DND-41 (cell line): ENCODE data around the gene SPINT4.

Experiments used
- EZH2 ChIP-seq: IDR thresholded peaks from 3 replicates; pipeline ENCODE4 v1.6.1; 2012; ENCODE audit warnings: borderline replicate concordance, low read depth, mild to moderate bottlenecking, moderate library complexity, low read length, inconsistent platforms; ENCODE audit not compliant: severe bottlenecking
- TF ChIP-seq, protein P1 (sequence below): IDR thresholded peaks from 2 replicates; pipeline ENCODE4 v1.5.1; 2012; ENCODE audit warnings: borderline replicate concordance, low read length, moderate library complexity, mild to moderate bottlenecking; ENCODE audit not compliant: poor library complexity, severe bottlenecking; ENCODE audit errors: extremely low read depth

DNA sequence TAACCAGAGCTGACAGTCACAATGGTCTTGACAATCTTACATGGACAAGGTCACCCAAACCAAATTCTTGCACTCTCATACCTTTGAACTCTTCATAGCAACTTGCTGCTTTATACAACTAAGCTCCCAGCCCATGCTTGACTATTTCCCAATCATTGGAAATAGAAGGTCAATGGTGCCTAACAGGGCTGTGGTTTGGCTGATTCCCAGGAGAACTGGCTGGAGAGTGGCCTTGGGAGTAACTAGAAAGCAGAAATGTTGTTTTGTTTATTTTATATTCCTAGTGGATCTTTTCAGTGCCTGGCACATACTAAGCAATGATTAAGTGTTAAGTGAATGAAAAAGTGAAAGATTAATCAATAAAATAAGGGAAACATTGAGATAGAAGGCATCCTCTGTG is 3.0 kb downstream of the SPINT4 start:
- TF ChIP-seq, protein P1, sequence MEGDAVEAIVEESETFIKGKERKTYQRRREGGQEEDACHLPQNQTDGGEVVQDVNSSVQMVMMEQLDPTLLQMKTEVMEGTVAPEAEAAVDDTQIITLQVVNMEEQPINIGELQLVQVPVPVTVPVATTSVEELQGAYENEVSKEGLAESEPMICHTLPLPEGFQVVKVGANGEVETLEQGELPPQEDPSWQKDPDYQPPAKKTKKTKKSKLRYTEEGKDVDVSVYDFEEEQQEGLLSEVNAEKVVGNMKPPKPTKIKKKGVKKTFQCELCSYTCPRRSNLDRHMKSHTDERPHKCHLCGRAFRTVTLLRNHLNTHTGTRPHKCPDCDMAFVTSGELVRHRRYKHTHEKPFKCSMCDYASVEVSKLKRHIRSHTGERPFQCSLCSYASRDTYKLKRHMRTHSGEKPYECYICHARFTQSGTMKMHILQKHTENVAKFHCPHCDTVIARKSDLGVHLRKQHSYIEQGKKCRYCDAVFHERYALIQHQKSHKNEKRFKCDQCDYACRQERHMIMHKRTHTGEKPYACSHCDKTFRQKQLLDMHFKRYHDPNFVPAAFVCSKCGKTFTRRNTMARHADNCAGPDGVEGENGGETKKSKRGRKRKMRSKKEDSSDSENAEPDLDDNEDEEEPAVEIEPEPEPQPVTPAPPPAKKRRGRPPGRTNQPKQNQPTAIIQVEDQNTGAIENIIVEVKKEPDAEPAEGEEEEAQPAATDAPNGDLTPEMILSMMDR = no peak
- TF ChIP-seq EZH2 = no peak
